ENCODE data around the gene HMCN2. TPM values are rescaled to one million over a fixed set of nuclear protein-coding genes. Genes with fewer than 3 reads are reported as not detected.
A peak's percentile ranks its signal among the peaks of the same experiment; 100 is the strongest.

Gene HMCN2
- total RNA-seq, 1 experiment from 2014 or later: 0.20 TPM

DNA sequence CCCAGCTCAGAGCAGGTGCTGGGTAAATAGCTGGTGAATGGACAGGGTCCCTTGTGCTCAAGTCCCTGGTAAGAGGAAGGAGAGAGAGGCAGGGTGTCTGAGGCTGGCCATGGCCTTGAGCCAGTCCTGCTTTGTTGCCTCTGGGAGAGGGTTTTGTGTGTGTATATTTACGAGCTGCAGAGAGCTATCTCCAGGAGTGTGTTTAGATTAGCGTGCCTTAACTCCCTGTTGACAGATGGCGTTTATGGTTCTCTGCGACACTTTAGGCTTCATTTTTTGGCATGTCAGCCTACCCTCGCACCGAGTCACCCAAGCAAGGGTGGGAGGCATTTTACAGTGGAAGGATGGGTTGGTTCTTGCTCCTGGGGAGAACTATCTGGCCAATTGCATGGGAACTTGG lies 22.2 kb downstream of the HMCN2 start:
- DNase-seq (ENCODE audit: extremely low read depth, low read depth): no peak

DNA sequence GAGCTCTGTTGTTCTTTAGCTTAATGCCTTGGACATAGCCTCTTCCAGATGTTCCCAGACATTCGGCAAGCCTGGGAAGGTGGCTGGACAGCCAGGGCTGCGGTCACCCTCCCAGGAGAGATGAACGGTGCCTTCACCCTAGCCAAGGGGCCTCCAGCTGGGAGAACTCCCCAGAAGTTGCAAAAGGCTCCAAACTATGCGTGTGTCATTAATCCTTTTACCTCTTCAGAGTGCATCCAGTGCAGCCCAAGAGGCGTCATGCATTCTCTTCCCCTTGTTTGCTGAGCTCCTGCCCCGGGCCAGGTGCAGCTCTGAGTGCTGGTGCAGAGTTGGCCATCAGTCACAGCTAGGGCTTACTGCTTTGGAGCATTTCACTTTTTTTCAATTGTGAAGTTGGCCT lies 22.8 kb downstream of the HMCN2 start:
- DNase-seq (ENCODE audit: extremely low read depth, low read depth): no peak

- DNase-seq (ENCODE audit: extremely low read depth, low read depth): no peak
Observed at GRCh38 chr9:130288926-130289690, 23.5 kb downstream of the HMCN2 start.

GRCh38 chr9:130289711-130290241 lies 24.2 kb downstream of the HMCN2 start:
- no peak for DNase-seq (ENCODE audit: extremely low read depth, low read depth)

GRCh38 chr9:130290291-130291181 lies 25.0 kb downstream of the HMCN2 start:
- DNase-seq (ENCODE audit: extremely low read depth, low read depth): no peak

DNA sequence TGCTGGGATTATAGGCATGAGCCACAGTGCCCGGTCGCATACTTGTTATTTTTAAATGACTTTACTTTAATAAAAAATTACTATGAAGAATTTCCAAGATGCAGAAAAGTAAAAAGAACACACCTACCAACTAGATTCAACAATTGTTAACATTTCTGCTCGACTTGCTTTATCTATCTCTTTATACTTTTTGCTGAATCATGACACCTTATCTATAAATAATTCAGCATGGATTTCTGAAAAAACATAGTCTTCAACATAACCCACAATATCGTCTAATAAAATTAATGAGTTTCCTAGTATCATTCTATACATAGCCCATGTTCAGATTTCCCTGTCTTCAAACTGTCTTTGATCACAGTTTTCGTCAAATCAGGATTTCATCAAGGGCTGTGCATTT lies 25.9 kb downstream of the HMCN2 start:
- DNase-seq (ENCODE audit: extremely low read depth, low read depth): no peak

DNA sequence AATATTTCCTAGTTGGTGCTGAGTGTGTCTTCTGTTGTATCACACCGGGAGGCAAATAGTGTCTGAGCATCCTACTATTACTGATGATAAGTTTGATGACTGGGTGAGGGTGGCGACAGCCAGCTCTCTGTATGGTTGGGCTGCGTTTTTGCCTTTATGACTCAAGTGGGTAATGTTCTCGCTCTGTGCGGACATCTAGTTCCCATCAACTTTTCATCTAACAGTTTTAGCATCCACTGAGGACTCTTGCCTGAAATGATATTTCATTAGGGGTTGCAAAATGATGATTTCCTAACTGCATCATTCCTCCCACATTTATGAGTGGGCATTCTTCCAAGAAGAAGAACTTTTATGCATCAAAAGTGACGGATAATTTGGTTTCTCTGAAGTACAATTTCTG lies 26.5 kb downstream of the HMCN2 start:
- DNase-seq (ENCODE audit: extremely low read depth, low read depth): no peak

GRCh38 chr9:130294664-130295063 lies 29.1 kb downstream of the HMCN2 start:
- no peak for DNase-seq (ENCODE audit: extremely low read depth, low read depth)

- no peak for DNase-seq (ENCODE audit: extremely low read depth, low read depth)
Observed at GRCh38 chr9:130295431-130295830, 29.9 kb downstream of the HMCN2 start.

- DNase-seq (ENCODE audit: extremely low read depth, low read depth): no peak
Observed at GRCh38 chr9:130295945-130296782, 30.6 kb downstream of the HMCN2 start.

GRCh38 chr9:130296783-130297055 lies 31.2 kb downstream of the HMCN2 start:
- DNase-seq (ENCODE audit: extremely low read depth, low read depth): no peak

DNA sequence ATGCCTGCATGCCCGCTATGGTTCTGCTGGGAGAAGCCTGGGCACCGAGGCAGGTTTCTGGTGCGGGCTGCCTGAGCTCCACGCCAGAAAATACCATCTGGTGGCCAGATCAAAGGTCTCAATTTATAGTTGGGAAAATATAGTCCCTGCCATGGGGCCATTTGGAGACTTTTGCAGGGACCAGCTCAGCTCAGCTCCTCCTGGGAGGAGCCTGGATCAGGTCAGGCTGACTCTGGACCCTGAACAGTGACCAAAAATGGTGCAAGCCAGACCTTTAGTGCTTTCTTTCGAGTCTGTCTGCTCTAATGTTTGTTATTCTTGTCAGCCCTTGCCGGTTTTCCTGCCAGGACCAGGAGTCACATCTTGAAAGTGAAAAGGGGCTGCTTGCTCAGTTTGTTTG lies 31.8 kb downstream of the HMCN2 start:
- no peak for DNase-seq (ENCODE audit: extremely low read depth, low read depth)

GRCh38 chr9:130298662-130299279 lies 33.2 kb downstream of the HMCN2 start:
- DNase-seq (ENCODE audit: extremely low read depth, low read depth): peak; percentile 21

- no peak for DNase-seq (ENCODE audit: extremely low read depth, low read depth)
Observed at GRCh38 chr9:130299785-130300615, 34.4 kb downstream of the HMCN2 start.

DNA sequence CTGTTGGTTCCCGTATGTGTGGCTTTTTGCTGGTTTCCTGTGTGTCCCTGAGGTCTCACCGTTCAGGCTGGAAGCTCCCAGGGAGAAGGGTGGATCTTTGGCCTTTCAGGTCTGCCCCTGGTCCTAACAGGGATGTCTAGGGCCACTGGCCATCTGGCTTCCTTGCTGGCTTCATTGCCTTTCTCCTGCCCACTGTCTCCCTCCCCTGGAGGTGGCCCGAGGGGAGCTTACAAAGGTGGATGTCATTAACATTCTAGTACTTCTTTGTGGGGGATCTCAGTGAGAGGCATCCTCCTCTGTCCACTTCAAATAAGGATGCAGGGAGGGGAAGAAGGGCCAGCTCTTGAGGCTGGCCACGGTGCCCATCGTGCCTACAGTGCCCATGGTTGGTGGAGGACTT lies 35.2 kb downstream of the HMCN2 start:
- DNase-seq (ENCODE audit: extremely low read depth, low read depth): no peak

- DNase-seq (ENCODE audit: extremely low read depth, low read depth): no peak
Observed at GRCh38 chr9:130301483-130302286, 36.1 kb downstream of the HMCN2 start.

GRCh38 chr9:130302785-130303612 lies 37.4 kb downstream of the HMCN2 start:
- no peak for DNase-seq (ENCODE audit: extremely low read depth, low read depth)

DNA sequence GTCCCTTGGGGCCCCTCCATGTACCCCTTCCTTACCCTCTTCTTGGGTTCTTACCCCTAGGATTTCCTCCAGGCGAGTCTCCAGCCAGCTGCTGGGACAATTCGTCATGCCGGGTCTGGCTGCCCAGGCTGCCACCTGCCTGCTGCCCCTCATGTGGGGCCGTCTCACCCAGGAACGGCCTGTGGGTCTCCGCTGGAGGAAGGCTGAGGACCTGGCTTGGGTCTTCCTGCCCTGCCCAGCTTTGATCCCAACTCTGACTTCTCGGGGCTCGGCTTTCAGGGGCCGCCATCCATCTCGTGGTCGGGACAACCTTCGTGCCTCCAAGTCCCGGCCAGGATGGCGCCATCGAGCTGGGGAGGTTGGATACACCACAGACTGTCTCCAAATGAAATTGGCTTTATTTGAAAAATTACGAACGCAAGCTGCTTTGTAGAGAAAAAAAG lies 38.1 kb downstream of the HMCN2 start:
- no peak for DNase-seq (ENCODE audit: extremely low read depth, low read depth)
